ENCODE results near the gene ADH4. TPM values are rescaled to one million over a fixed set of nuclear protein-coding genes. Genes with fewer than 3 reads are reported as not detected.

The ADH4 gene
- total and polyA plus RNA-seq, 2 of the 4 experiments (the other 2 are of a cell fraction) = not detected

GRCh38 chr4:99088481-99089365, 55.4 kb downstream of the ADH4 start, which contains the start of gene ADH5:
Gene ADH5, minus strand, starts transcription at chr4:99088788. Its CDS starts 88 bp downstream, at chr4:99088700.
- H2BK120ac ChIP-seq (ENCODE audit: low read depth, low read length) = peak within 1 kb of the TSS; percentile 66
- H3K27ac ChIP-seq (ENCODE audit: insufficient read depth, low read length) = peak within 1 kb of the TSS; percentile 97
- H4K5ac ChIP-seq (ENCODE audit: low read depth, low read length) = peak within 1 kb of the TSS; percentile 91
- dilution Hi-C loops (cut with HindIII; ENCODE audit: low sequenced_read_pairs, unreplicated experiment) = no loop called here
- peaks cover 15% of the 10 kb centered on the region for H3K36me3 ChIP-seq (ENCODE audit: control insufficient read depth, insufficient read depth, low read length)
- 0 out of 2 replicates have a peak within 1 kb of the TSS, but pooled peaks have one; percentile 32 for H2BK20ac ChIP-seq (ENCODE audit: low read depth, low read length)
- DNase-seq = peak; percentile 81
- H3K23ac ChIP-seq (ENCODE audit: low read depth, low read length) = peak within 1 kb of the TSS; percentile 99
- POLR2A ChIA-PET (ENCODE audit: unreplicated experiment) = interaction anchor here (0.6 to 1.3 kb wide), 3 partner anchors 93 to 320 kb away, joined by 3 read pairs; partner anchors contain the start of gene METAP1
- H4K91ac ChIP-seq (ENCODE audit: insufficient read depth, low read depth, low read length) = peak within 1 kb of the TSS; percentile 96
- peak within 1 kb of the TSS; percentile 59; the same call in 2 of the 3 replicates for H2BK15ac ChIP-seq (ENCODE audit: low read depth, low read length)
- peak within 1 kb of the TSS; percentile 91 for H2BK5ac ChIP-seq (ENCODE audit: low read depth, low read length, poor library complexity, severe bottlenecking)
- WGBS, 2 experiments (ENCODE audit: extremely low coverage in 2 of 2, insufficient read length in 1 of 2) = 1% methylated on average over 22 of the region's 53 CpGs; no CpG with 5 or more reads in 1 of the 2 experiments
- H3K79me1 ChIP-seq (ENCODE audit: low read depth in 1 of 2, low read length in 2 of 2) = peaks cover 23 to 33% of the 10 kb centered on the region in 2 experiments
- peak within 1 kb of the TSS; percentile 98 for H3K4ac ChIP-seq (ENCODE audit: low read depth, low read length)
- H2AK5ac ChIP-seq (ENCODE audit: low read depth, low read length) = peak within 1 kb of the TSS; percentile 72
- peak within 1 kb of the TSS; percentile 92 for H2AFZ ChIP-seq (replicated peaks; ENCODE audit: low read length, poor library complexity)
- peak within 1 kb of the TSS; percentile 83 for H3K4me3 ChIP-seq (ENCODE audit: insufficient read depth, low read depth, low read length)
- H3K9ac ChIP-seq (ENCODE audit: low read depth, low read length) = peak within 1 kb of the TSS; percentile 95
- peak within 1 kb of the TSS; percentile 97 for H3K4me2 ChIP-seq (ENCODE audit: low read depth, low read length)
- CTCF ChIA-PET = interaction anchor here (0.6 kb wide), 1 partner anchor 93 kb away, joined by 6 read pairs; the partner anchor contains the start of gene METAP1
- ATAC-seq (ENCODE audit: low read depth) = peak; percentile 93
- TSS peak; percentile 87 for BruUV-seq (replicated peaks)
- H3K56ac ChIP-seq (ENCODE audit: extremely low read depth, insufficient read depth, low read length) = peak within 1 kb of the TSS; percentile 98
- no peaks in the 10 kb centered on the region for H3K9me1 ChIP-seq (ENCODE audit: insufficient read depth, low read length)
- TF ChIP-seq BHLHE40 (IDR thresholded peaks at IDR 0.05; ENCODE audit: low read depth, low read length) = 0 out of 2 replicates have a peak, but pooled peaks have one; percentile 4
- no peak for TF ChIP-seq RAD21 (IDR thresholded peaks at IDR 0.05; ENCODE audit: low read length)
- TF ChIP-seq MXI1 (IDR thresholded peaks at IDR 0.05; ENCODE audit: borderline replicate concordance, low read depth, low read length) = peak; percentile 71; the same call in 1 of the 2 replicates
- peak; percentile 86 for TF ChIP-seq POLR2A (IDR thresholded peaks at IDR 0.05; ENCODE audit: low read depth, low read length)
- no peak for TF ChIP-seq SMC3 (IDR thresholded peaks at IDR 0.05; ENCODE audit: low read depth, low read length)
- TF ChIP-seq MAZ (IDR thresholded peaks at IDR 0.05; ENCODE audit: borderline replicate concordance, low read depth, low read length) = peak; percentile 62; the same call in 1 of the 2 replicates
- no peak for TF ChIP-seq RCOR1 (IDR thresholded peaks at IDR 0.05; ENCODE audit: insufficient replicate concordance, low read length)
- no peak for TF ChIP-seq CEBPB (IDR thresholded peaks at IDR 0.05; ENCODE audit: low read depth, low read length)
- no peak for TF ChIP-seq FOS (IDR thresholded peaks at IDR 0.05; ENCODE audit: low read depth, low read length)
- H2AK9ac ChIP-seq (replicated peaks; ENCODE audit: low read depth, low read length, poor library complexity) = peak within 1 kb of the TSS; percentile 95
- no peaks in the 10 kb centered on the region for H3K9me3 ChIP-seq (ENCODE audit: control insufficient read depth, insufficient read depth, low read length)
- no peaks in the 10 kb centered on the region for H3K27me3 ChIP-seq (ENCODE audit: control insufficient read depth, insufficient read depth, low read length)
- peaks cover 7% of the 10 kb centered on the region; the same call in 1 of the 2 replicates for H4K20me1 ChIP-seq (ENCODE audit: insufficient read depth, low read length)
- intact Hi-C loops (cut with micrococcal nuclease) = loop anchor here (10.0 kb wide), 2 partner anchors 316 to 434 kb away; partner anchors contain the start of gene TSPAN5
- H3K18ac ChIP-seq (ENCODE audit: low read depth, low read length) = peak within 1 kb of the TSS; percentile 92
- H3K14ac ChIP-seq (replicated peaks; ENCODE audit: low read depth, low read length) = peak within 1 kb of the TSS; percentile 98
- H4K8ac ChIP-seq (ENCODE audit: low read depth in 2 of 2, low read length in 2 of 2) = peak within 1 kb of the TSS; percentile 94 to 97
- peaks cover 2% of the 10 kb centered on the region; the same call in 1 of the 2 replicates for H3K4me1 ChIP-seq (ENCODE audit: control insufficient read depth, insufficient read depth, low read length)
- in situ Hi-C loops (cut with MboI; ENCODE audit: low sequenced_read_pairs) = no loop called here

All from IMR-90 (cell line).